BE2C (cell line): ENCODE data around the gene OR51V1.

Source experiments
- DNase-seq: peaks from one replicate; pipeline ENCODE4 v3.0.0-alpha.2; 2020
- H3K27me3 ChIP-seq: fragments of 250-450 bp; sonication (Bioruptor Pico); 2 replicates; pipeline ENCODE4 v1.5.1; 2020; ENCODE audit warnings: mild to moderate bottlenecking
- H3K36me3 ChIP-seq: fragments of 250-450 bp; sonication (Bioruptor Pico); 2 replicates; pipeline ENCODE4 v1.5.1; 2020; ENCODE audit warnings: mild to moderate bottlenecking
- H3K4me1 ChIP-seq: fragments of 250-450 bp; sonication (Bioruptor Pico); 2 replicates; pipeline ENCODE4 v1.5.1; 2020
- H3K4me3 ChIP-seq: 2 replicates; pipeline ENCODE4 v1.5.1; 2011; ENCODE audit warnings: low read depth, low read length
- H3K9me3 ChIP-seq: fragments of 250-450 bp; sonication (Bioruptor Pico); 2 replicates; pipeline ENCODE4 v1.5.1; 2020
- TF ChIP-seq, protein P1 (sequence below): IDR thresholded peaks from 2 replicates; pipeline ENCODE4 v1.5.1; 2012; ENCODE audit warnings: mild to moderate bottlenecking, low read depth, low read length

The OR51V1 gene

GRCh38 chr11:5228124-5228523 lies 27.6 kb upstream of the OR51V1 start:
- H3K4me3 ChIP-seq, result no peak overlapping the region
- TF ChIP-seq, protein P1, sequence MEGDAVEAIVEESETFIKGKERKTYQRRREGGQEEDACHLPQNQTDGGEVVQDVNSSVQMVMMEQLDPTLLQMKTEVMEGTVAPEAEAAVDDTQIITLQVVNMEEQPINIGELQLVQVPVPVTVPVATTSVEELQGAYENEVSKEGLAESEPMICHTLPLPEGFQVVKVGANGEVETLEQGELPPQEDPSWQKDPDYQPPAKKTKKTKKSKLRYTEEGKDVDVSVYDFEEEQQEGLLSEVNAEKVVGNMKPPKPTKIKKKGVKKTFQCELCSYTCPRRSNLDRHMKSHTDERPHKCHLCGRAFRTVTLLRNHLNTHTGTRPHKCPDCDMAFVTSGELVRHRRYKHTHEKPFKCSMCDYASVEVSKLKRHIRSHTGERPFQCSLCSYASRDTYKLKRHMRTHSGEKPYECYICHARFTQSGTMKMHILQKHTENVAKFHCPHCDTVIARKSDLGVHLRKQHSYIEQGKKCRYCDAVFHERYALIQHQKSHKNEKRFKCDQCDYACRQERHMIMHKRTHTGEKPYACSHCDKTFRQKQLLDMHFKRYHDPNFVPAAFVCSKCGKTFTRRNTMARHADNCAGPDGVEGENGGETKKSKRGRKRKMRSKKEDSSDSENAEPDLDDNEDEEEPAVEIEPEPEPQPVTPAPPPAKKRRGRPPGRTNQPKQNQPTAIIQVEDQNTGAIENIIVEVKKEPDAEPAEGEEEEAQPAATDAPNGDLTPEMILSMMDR, result no peak
- H3K9me3 ChIP-seq, result no peaks in the 10 kb centered on the region
- H3K36me3 ChIP-seq, result no peaks in the 10 kb centered on the region
- no peaks in the 10 kb centered on the region for H3K4me1 ChIP-seq
- no peak for DNase-seq
- no peaks in the 10 kb centered on the region for H3K27me3 ChIP-seq

DNA sequence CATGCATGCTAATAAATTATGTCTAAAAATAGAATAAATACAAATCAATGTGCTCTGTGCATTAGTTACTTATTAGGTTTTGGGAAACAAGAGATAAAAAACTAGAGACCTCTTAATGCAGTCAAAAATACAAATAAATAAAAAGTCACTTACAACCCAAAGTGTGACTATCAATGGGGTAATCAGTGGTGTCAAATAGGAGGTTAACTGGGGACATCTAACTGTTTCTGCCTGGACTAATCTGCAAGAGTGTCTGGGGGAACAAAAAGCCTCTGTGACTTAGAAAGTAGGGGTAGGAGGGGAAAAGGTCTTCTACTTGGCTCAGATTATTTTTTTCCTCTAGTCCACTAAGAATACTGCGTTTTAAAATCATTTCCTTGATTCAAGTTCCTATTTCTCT lies 27.2 kb upstream of the OR51V1 start:
- Histone ChIP-seq H3K4me3 (no peak overlapping the region), H3K4me1 (no peaks in the 10 kb centered on the region), H3K9me3 (no peaks in the 10 kb centered on the region), H3K27me3 (no peaks in the 10 kb centered on the region), H3K36me3 (no peaks in the 10 kb centered on the region)
- TF ChIP-seq, protein P1, result no peak
- DNase-seq, result no peak

DNA sequence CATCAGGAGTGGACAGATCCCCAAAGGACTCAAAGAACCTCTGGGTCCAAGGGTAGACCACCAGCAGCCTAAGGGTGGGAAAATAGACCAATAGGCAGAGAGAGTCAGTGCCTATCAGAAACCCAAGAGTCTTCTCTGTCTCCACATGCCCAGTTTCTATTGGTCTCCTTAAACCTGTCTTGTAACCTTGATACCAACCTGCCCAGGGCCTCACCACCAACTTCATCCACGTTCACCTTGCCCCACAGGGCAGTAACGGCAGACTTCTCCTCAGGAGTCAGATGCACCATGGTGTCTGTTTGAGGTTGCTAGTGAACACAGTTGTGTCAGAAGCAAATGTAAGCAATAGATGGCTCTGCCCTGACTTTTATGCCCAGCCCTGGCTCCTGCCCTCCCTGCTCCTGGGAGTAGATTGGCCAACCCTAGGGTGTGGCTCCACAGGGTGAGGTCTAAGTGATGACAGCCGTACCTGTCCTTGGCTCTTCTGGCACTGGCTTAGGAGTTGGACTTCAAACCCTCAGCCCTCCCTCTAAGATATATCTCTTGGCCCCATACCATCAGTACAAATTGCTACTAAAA lies 26.3 kb upstream of the OR51V1 start, which contains the start of gene HBB:
Gene HBB, minus strand, starts transcription at position 340 of the 579 bp plus-strand sequence. Its CDS starts 50 bp downstream, at position 290.
- Histone ChIP-seq H3K27me3 (no peaks in the 10 kb centered on the region), H3K9me3 (no peaks in the 10 kb centered on the region), H3K36me3 (no peaks in the 10 kb centered on the region), H3K4me1 (no peaks in the 10 kb centered on the region), H3K4me3 (no peak within 1 kb of the TSS)
- TF ChIP-seq, protein P1, result no peak
- no peak for DNase-seq

- TF ChIP-seq, protein P1, result no peak
- Histone ChIP-seq H3K4me1 (no peaks in the 10 kb centered on the region), H3K4me3 (no peak overlapping the region), H3K27me3 (no peaks in the 10 kb centered on the region), H3K9me3 (no peaks in the 10 kb centered on the region), H3K36me3 (no peaks in the 10 kb centered on the region)
- no peak for DNase-seq
Measured at GRCh38 chr11:5225480-5225871, 25.0 kb upstream of the OR51V1 start.

- Histone ChIP-seq H3K27me3 (no peaks in the 10 kb centered on the region), H3K4me1 (no peaks in the 10 kb centered on the region), H3K36me3 (no peaks in the 10 kb centered on the region), H3K4me3 (no peak overlapping the region), H3K9me3 (no peaks in the 10 kb centered on the region)
- no peak for DNase-seq
- TF ChIP-seq, protein P1, result no peak
Measured at GRCh38 chr11:5224538-5225479, 24.3 kb upstream of the OR51V1 start.

GRCh38 chr11:5223686-5224085 lies 23.2 kb upstream of the OR51V1 start:
- TF ChIP-seq, protein P1, result no peak
- Histone ChIP-seq H3K36me3 (no peaks in the 10 kb centered on the region), H3K4me1 (no peaks in the 10 kb centered on the region), H3K9me3 (no peaks in the 10 kb centered on the region), H3K27me3 (no peaks in the 10 kb centered on the region), H3K4me3 (no peak overlapping the region)
- DNase-seq, result no peak
